ENCODE results near the gene USP53.

- no peak for TF ChIP-seq USF2 (IDR thresholded peaks at IDR 0.05)
- no peak for TF ChIP-seq PHF8 (IDR thresholded peaks at IDR 0.05; ENCODE audit: borderline replicate concordance, low read depth)
- no peak for TF ChIP-seq KDM5A (IDR thresholded peaks at IDR 0.05)
Observed at GRCh38 chr4:119240568-119240967, 28.1 kb downstream of the USP53 start.

All from A549 (cell line).